Colonic mucosa (tissue), 4 donors: ENCODE data around the gene CUX1. TPM values are rescaled to one million over a fixed set of nuclear protein-coding genes. Genes with fewer than 3 reads are reported as not detected.

ENCODE experiments used
- DNase-seq: peaks from one replicate; pipeline ENCODE4 v3.0.0-alpha.2; 2020
- H3K27ac ChIP-seq: fragments of 200-600 bp; one replicate; pipeline ENCODE4 v1.8.0; 2021
- H3K27me3 ChIP-seq: fragments of 200-600 bp; one replicate; pipeline ENCODE4 v1.8.0; 2021
- H3K36me3 ChIP-seq: fragments of 200-600 bp; one replicate; pipeline ENCODE4 v1.8.0; 2021
- H3K4me1 ChIP-seq: fragments of 200-600 bp; one replicate; pipeline ENCODE4 v1.8.0; 2021; ENCODE audit warnings: mild to moderate bottlenecking
- H3K4me3 ChIP-seq: fragments of 200-600 bp; one replicate; pipeline ENCODE4 v1.8.0; 2021
- H3K9ac ChIP-seq, 2 donors: one replicate each; pipeline ENCODE4 v1.7.0; 2013; ENCODE audit warnings: control low read depth in 2 of 2, low read depth in 2 of 2, low read length in 2 of 2
- H3K9me3 ChIP-seq: fragments of 200-600 bp; one replicate; pipeline ENCODE4 v1.8.0; 2021
- CTCF ChIP-seq: fragments of 200-600 bp; IDR thresholded peaks from one replicate; pipeline ENCODE4 v1.8.0; 2022; ENCODE audit warnings: antibody characterized with exemption, mild to moderate bottlenecking
- intact Hi-C: fragments of 100-400 bp; cut with DNase I; formaldehyde crosslinking; loops from one replicate; pipeline ENCODE4 v1.14.1; 2022
- total RNA-seq, 2 donors: library from RNA; stranded (reverse); fragmentation: NEBNext Ultra II Directional in 1 of 2; extraction: Animal tissue kit (Norgen Biotek cat#: 25700) in 1 of 2; gene quantifications; one replicate each; pipeline ENCODE4 v1.2.1, GENCODE V29; 2021
- donor health status: healthy.
- donor health status: DM: no; HTN: no; CAD: no.
- donor health status: DM: no; HTN: no; CAD: no.

The CUX1 gene
- total RNA-seq, 2 donors from 2014 or later, result 68.5 to 97.5 TPM

- no peaks in the 10 kb centered on the region for H3K27me3 ChIP-seq
- H3K4me1 ChIP-seq, result peaks cover 6% of the 10 kb centered on the region
- TF ChIP-seq CTCF, result no peak
- DNase-seq, result peak; percentile 81
- no peak overlapping the region for H3K27ac ChIP-seq
- no peak overlapping the region for H3K4me3 ChIP-seq
- intact Hi-C loops, result loop anchor here (2.0 kb wide), 1 partner anchor 731 kb away; no protein-coding TSS in a partner anchor
- no peak overlapping the region for H3K9ac ChIP-seq
- H3K36me3 ChIP-seq, result no peaks in the 10 kb centered on the region
- H3K9me3 ChIP-seq, result no peaks in the 10 kb centered on the region
These were observed 456.6 kb downstream of the CUX1 start for GRCh38 chr7:102273749-102274712.

DNA sequence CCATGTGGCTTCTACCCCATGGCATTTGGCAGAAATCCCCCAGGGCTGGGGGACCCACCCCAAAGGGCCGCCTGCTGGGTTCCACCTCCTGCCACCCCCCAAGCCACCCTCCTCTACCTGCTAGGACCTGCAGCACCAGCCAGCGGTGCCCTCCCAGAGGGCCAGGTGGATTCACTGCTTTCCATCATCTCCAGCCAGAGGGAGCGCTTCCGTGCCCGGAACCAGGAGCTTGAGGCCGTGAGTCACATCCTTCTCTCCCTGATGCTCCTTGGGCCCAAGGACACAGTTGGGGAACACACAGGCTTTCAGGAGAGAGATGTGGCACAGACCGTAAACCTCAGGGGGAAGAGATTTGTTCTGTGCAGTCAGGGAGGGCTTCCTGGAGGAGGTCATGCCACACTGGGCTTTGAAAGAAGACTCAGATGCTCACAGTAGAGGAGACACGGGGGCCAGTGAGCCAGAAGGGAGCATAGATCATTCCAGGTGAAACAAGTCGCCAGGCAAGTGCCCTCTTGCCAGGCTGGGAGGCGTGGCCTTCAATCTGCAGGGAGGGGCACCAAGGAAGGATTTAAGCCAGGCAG lies 457.8 kb downstream of the CUX1 start:
- Histone ChIP-seq H3K4me3 (no peak overlapping the region), H3K9me3 (no peaks in the 10 kb centered on the region), H3K27ac (no peak overlapping the region), H3K9ac (no peak overlapping the region), H3K36me3 (no peaks in the 10 kb centered on the region), H3K4me1 (peaks cover 6% of the 10 kb centered on the region), H3K27me3 (no peaks in the 10 kb centered on the region)
- no peak for TF ChIP-seq CTCF
- no peak for DNase-seq
- intact Hi-C loops, result no loop called here

DNA sequence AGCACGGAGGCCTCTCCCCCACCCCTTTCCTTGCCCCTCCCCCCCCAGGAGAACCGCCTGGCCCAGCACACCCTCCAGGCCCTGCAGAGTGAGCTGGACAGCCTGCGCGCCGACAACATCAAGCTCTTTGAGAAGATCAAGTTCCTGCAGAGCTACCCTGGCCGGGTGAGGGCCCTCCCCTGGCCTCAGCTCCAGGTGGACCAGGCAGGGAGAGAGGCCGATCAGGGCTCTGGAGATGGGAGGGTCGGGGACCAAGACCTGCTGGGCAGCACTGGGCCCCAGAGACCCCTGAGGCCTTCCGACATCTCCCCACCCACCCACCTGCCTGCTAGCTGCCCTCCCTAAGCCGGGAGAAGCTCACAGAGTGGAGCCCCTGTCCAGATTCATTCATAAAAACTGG lies 460.5 kb downstream of the CUX1 start:
- Histone ChIP-seq H3K4me1 (peaks cover 6% of the 10 kb centered on the region), H3K27ac (no peak overlapping the region), H3K27me3 (no peaks in the 10 kb centered on the region), H3K36me3 (no peaks in the 10 kb centered on the region), H3K9ac (no peak overlapping the region), H3K9me3 (no peaks in the 10 kb centered on the region), H3K4me3 (no peak overlapping the region)
- intact Hi-C loops, result no loop called here
- no peak for DNase-seq
- TF ChIP-seq CTCF, result no peak

DNA sequence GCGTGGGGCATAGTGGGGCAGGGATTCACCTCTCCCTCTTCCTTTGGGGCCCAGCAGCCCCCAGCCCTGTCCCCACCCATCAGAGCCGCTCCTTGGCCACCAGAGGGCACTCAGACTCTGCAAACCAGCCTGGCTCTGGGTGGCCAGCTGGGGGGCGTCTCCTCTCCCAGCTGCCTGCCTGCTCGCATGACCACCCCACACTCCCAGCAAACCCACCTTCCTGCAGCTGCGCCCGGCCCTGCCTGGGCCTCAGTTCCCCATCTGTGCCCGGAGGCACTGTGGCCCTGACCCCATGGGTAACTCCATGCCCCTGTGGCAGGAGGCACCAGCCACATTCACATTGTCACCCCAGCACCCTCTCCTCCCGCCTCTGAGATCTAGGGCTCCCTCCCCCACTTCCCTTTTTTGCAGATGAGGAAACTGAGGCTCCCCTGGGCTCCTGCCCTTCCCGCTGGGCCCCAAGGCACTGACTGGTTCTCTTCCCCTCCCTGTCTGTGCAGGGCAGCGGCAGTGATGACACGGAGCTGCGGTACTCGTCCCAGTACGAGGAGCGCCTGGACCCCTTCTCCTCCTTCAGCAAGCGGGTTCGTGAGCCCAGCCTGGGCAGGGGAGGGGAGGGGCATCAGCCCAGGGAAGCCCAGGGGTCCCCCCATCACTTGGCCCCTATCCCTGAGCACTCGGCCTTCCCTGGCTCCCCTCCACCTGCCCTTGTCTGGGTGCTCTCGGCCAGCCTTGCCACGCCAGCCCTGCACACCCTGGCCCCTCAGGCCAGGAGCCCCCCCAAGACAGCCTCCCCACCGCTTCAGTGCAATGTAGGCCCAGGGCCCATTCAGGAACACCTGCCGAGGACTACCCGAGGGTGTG lies 462.3 kb downstream of the CUX1 start:
- Histone ChIP-seq H3K27me3 (no peaks in the 10 kb centered on the region), H3K4me1 (no peaks in the 10 kb centered on the region), H3K4me3 (no peak overlapping the region), H3K27ac (no peak overlapping the region), H3K36me3 (no peaks in the 10 kb centered on the region), H3K9me3 (no peaks in the 10 kb centered on the region), H3K9ac (peak overlapping the region in 1 of 2 donors; percentile 35)
- DNase-seq, result peak; percentile 51
- intact Hi-C loops, result loop anchor here (1.0 kb wide), 1 partner anchor 111 kb away; no protein-coding TSS in a partner anchor
- peak; percentile 81 for TF ChIP-seq CTCF

DNA sequence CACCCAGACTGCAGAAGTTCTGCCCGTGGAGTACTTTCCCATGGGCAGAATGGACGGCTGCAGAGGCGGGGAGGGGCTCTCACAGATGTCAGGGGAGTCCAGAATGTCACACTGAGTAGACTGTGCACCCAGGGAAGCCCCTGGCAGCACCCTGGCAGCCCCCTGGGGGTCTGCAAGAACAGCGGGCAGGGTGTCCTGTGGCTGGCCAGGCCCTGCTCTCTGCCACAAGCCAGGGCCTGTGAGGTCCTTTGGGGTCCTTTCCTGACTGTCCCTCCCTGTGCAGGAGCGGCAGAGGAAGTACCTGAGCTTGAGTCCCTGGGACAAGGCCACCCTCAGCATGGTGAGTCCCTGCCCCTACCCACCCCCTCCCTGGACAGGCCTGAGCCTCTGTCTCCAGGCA lies 463.1 kb downstream of the CUX1 start:
- Histone ChIP-seq H3K9ac (no peak overlapping the region), H3K27me3 (no peaks in the 10 kb centered on the region), H3K27ac (no peak overlapping the region), H3K36me3 (no peaks in the 10 kb centered on the region), H3K9me3 (no peaks in the 10 kb centered on the region), H3K4me3 (no peak overlapping the region), H3K4me1 (no peaks in the 10 kb centered on the region)
- intact Hi-C loops, result no loop called here
- no peak for TF ChIP-seq CTCF
- DNase-seq, result no peak
